Measurements from ENCODE around the gene RBMX. TPM values are rescaled to one million over a fixed set of nuclear protein-coding genes. Genes with fewer than 3 reads are reported as not detected.

The RBMX gene
- total RNA-seq, 1 experiment from 2014 or later = 414 TPM

GRCh38 chrX:136861877-136862276, 18.6 kb downstream of the RBMX start:
- H3K14ac ChIP-seq (ENCODE audit: insufficient read depth, low read length) = no peak overlapping the region
- no peaks in the 10 kb centered on the region for H3K23me2 ChIP-seq (ENCODE audit: insufficient read length, low read depth, low read length, poor library complexity, severe bottlenecking)
- H2BK20ac ChIP-seq (ENCODE audit: low read depth, low read length, poor library complexity, severe bottlenecking) = no peak overlapping the region
- H4K5ac ChIP-seq (ENCODE audit: insufficient read length, low read depth, low read length) = no peak overlapping the region
- no peak overlapping the region for H3K56ac ChIP-seq (ENCODE audit: insufficient read length, low read depth, low read length)
- peaks cover 11% of the 10 kb centered on the region for H3K9me3 ChIP-seq (ENCODE audit: control insufficient read depth, low read depth, low read length)
- H3K27ac Mint-ChIP-seq = no peak overlapping the region
- WGBS (ENCODE audit: extremely low coverage, insufficient read length, low lambda C conversion rate) = no CpG with 5 or more reads among the region's 1 CpG
- no peaks in the 10 kb centered on the region for H3K79me2 ChIP-seq (ENCODE audit: insufficient read depth, low read length)
- no peak overlapping the region for H2BK15ac ChIP-seq (ENCODE audit: low read depth, low read length)
- peaks cover 45 to 68% (median 64%) of the 10 kb centered on the region in 3 experiments for H3K36me3 Mint-ChIP-seq (ENCODE audit: insufficient read depth in 1 of 3, low read depth in 3 of 3)
- no peak for DNase-seq
- no peak overlapping the region for H2BK120ac ChIP-seq (ENCODE audit: low read depth, low read length, poor library complexity, severe bottlenecking)
- H3K4me1 Mint-ChIP-seq = 0 out of 4 replicates have a peak, but pooled peaks cover 0 to 3% of the 10 kb centered on the region in 2 experiments
- no peak overlapping the region for H4K91ac ChIP-seq (ENCODE audit: insufficient read length, low read depth, low read length)
- no peak overlapping the region for H2BK12ac ChIP-seq (ENCODE audit: insufficient read length, low read depth, low read length)
- H3K27me3 ChIP-seq (ENCODE audit: insufficient read depth, low read length) = no peaks in the 10 kb centered on the region
- H2AFZ ChIP-seq (ENCODE audit: low read length) = no peak overlapping the region
- H4K20me1 ChIP-seq (ENCODE audit: control insufficient read depth, insufficient read depth, insufficient read length) = no peaks in the 10 kb centered on the region
- no peak overlapping the region for H3K9ac ChIP-seq (ENCODE audit: extremely low read depth, insufficient read length, low read length)
- no peak overlapping the region for H3K4ac ChIP-seq (ENCODE audit: low read depth, low read length)
- H3K4me1 ChIP-seq (ENCODE audit: insufficient read depth, low read length) = no peaks in the 10 kb centered on the region
- no peak overlapping the region for H3T11ph ChIP-seq (ENCODE audit: low read length)
- H3K4me2 ChIP-seq (ENCODE audit: insufficient read depth, insufficient read length, low read length) = no peak overlapping the region
- no peaks in the 10 kb centered on the region for H3K79me1 ChIP-seq (ENCODE audit: insufficient read depth, low read depth, low read length, poor library complexity, severe bottlenecking)
- no peak overlapping the region for H3K18ac ChIP-seq (ENCODE audit: insufficient read length, low read depth, low read length)
- H3K9me3 Mint-ChIP-seq = peaks cover 56 to 60% of the 10 kb centered on the region in 2 experiments
- no peak overlapping the region for H3K27ac ChIP-seq (ENCODE audit: insufficient read length, low read depth, low read length)
- H3K4me3 Mint-ChIP-seq = no peak overlapping the region
- no peaks in the 10 kb centered on the region for H3K27me3 Mint-ChIP-seq (ENCODE audit: low read depth)
- no peak overlapping the region for H2AK5ac ChIP-seq (ENCODE audit: insufficient read length, low read length)
- H2BK5ac ChIP-seq (ENCODE audit: insufficient read length, low read length) = no peak overlapping the region
- H4K8ac ChIP-seq (replicated peaks; ENCODE audit: insufficient read length, low read depth, low read length) = no peak overlapping the region
- no peak for TF ChIP-seq CTCF (conservative IDR thresholded peaks at IDR 0.05)
- no peak overlapping the region for H3K23ac ChIP-seq (ENCODE audit: insufficient read length, low read depth, low read length)
